IMR-90 (cell line): ENCODE data around the gene MKKS. TPM values are rescaled to one million over a fixed set of nuclear protein-coding genes. Genes with fewer than 3 reads are reported as not detected.

Source experiments
- ATAC-seq: fragments of 200-7000 bp; cut with Tn5 transposase; 2 replicates; pipeline ENCODE4 v1.9.1; 2020; ENCODE audit warnings: low read depth, mild to moderate bottlenecking, moderate library complexity
- BruUV-seq: library from RNA; stranded (reverse); fragments of 400-500 nt; replicated peaks from 2 replicates; lab custom pipeline; 2021; lab: Mats Ljungman, UMichigan
- CTCF ChIA-PET: fragments of 300-600 bp; formaldehyde crosslinking; extraction: SDS; loops from one replicate; lab custom pipeline; 2021; ENCODE audit warnings: antibody characterized with exemption; lab: Yijun Ruan, JAX
- POLR2A ChIA-PET: fragments of 300-600 bp; sonication (Branson Sonifier 250); formaldehyde crosslinking; loops from one replicate; lab custom pipeline; 2022; ENCODE audit warnings: antibody characterized with exemption; ENCODE audit not compliant: unreplicated experiment; lab: Charles Lee
- DNase-seq: peaks from one replicate; pipeline ENCODE4 v3.0.0; 2013
- H2AFZ ChIP-seq: replicated peaks from 2 replicates; pipeline ENCODE3; 2013; ENCODE audit warnings: low read length, mild to moderate bottlenecking; ENCODE audit not compliant: poor library complexity
- H2AK5ac ChIP-seq: 2 replicates; pipeline ENCODE4 v1.6.1; 2013; ENCODE audit warnings: low read depth, low read length, inconsistent platforms
- H2AK9ac ChIP-seq: replicated peaks from 2 replicates; pipeline ENCODE3; 2013; ENCODE audit warnings: mild to moderate bottlenecking, low read depth, low read length, moderate library complexity; ENCODE audit not compliant: poor library complexity
- H2BK120ac ChIP-seq: 2 replicates; pipeline ENCODE4 v1.6.1; 2013; ENCODE audit warnings: low read depth, low read length, inconsistent platforms
- H2BK15ac ChIP-seq: 3 replicates; pipeline ENCODE4 v1.6.1; 2013; ENCODE audit warnings: low read depth, low read length, inconsistent platforms
- H2BK20ac ChIP-seq: 2 replicates; pipeline ENCODE4 v1.6.1; 2013; ENCODE audit warnings: low read depth, mild to moderate bottlenecking, inconsistent platforms, low read length, moderate library complexity
- H2BK5ac ChIP-seq: 2 replicates; pipeline ENCODE4 v1.6.1; 2013; ENCODE audit warnings: mild to moderate bottlenecking, low read depth, low read length, inconsistent platforms; ENCODE audit not compliant: poor library complexity, severe bottlenecking
- H3K14ac ChIP-seq: replicated peaks from 2 replicates; pipeline ENCODE4 v1.6.1; 2013; ENCODE audit warnings: low read depth, low read length, inconsistent platforms
- H3K18ac ChIP-seq: 2 replicates; pipeline ENCODE4 v1.6.1; 2013; ENCODE audit warnings: low read depth, low read length, control low read depth
- H3K23ac ChIP-seq: 2 replicates; pipeline ENCODE4 v1.6.1; 2013; ENCODE audit warnings: low read depth, low read length, inconsistent platforms
- H3K27ac ChIP-seq: 2 replicates; pipeline ENCODE4 v1.5.1; 2013; ENCODE audit warnings: mild to moderate bottlenecking, control low read depth, low read length; ENCODE audit not compliant: insufficient read depth
- H3K27me3 ChIP-seq: 2 replicates; pipeline ENCODE4 v1.6.1; 2013; ENCODE audit warnings: low read length; ENCODE audit not compliant: control insufficient read depth, insufficient read depth
- H3K36me3 ChIP-seq: 2 replicates; pipeline ENCODE4 v1.6.1; 2013; ENCODE audit warnings: low read length, mixed read lengths; ENCODE audit not compliant: control insufficient read depth, insufficient read depth
- H3K4ac ChIP-seq: 2 replicates; pipeline ENCODE4 v1.6.1; 2013; ENCODE audit warnings: low read depth, low read length, inconsistent platforms
- H3K4me1 ChIP-seq: 2 replicates; pipeline ENCODE4 v1.6.1; 2013; ENCODE audit warnings: low read length, mixed read lengths; ENCODE audit not compliant: control insufficient read depth, insufficient read depth
- H3K4me2 ChIP-seq: 2 replicates; pipeline ENCODE4 v1.6.1; 2013; ENCODE audit warnings: low read depth, mild to moderate bottlenecking, control low read depth, low read length, moderate library complexity
- H3K4me3 ChIP-seq: 2 replicates; pipeline ENCODE4 v1.5.1; 2013; ENCODE audit warnings: low read depth, mild to moderate bottlenecking, control low read depth, low read length, moderate library complexity; ENCODE audit not compliant: insufficient read depth
- H3K56ac ChIP-seq: 2 replicates; pipeline ENCODE4 v1.6.1; 2013; ENCODE audit warnings: low read length, inconsistent platforms; ENCODE audit not compliant: insufficient read depth; ENCODE audit errors: extremely low read depth
- H3K79me1 ChIP-seq, 2 experiments: 2 replicates each; pipeline ENCODE4 v1.6.1; 2013; ENCODE audit warnings: low read length in 2 of 2, inconsistent platforms in 1 of 2, low read depth in 1 of 2
- H3K9ac ChIP-seq: 2 replicates; pipeline ENCODE4 v1.6.1; 2013; ENCODE audit warnings: low read depth, low read length, control low read depth
- H3K9me1 ChIP-seq: 2 replicates; pipeline ENCODE4 v1.6.1; 2013; ENCODE audit warnings: low read length, inconsistent platforms; ENCODE audit not compliant: insufficient read depth
- H3K9me3 ChIP-seq: 2 replicates; pipeline ENCODE4 v1.6.1; 2013; ENCODE audit warnings: low read length; ENCODE audit not compliant: control insufficient read depth, insufficient read depth
- H4K20me1 ChIP-seq: 2 replicates; pipeline ENCODE4 v1.6.1; 2013; ENCODE audit warnings: low read length, inconsistent platforms; ENCODE audit not compliant: insufficient read depth
- H4K5ac ChIP-seq: 2 replicates; pipeline ENCODE4 v1.6.1; 2013; ENCODE audit warnings: mild to moderate bottlenecking, low read depth, low read length, control low read depth
- H4K8ac ChIP-seq, 2 experiments: 2 replicates each; pipeline ENCODE4 v1.6.1; 2013; ENCODE audit warnings: low read depth in 2 of 2, low read length in 2 of 2, control low read depth in 1 of 2, inconsistent platforms in 1 of 2
- H4K91ac ChIP-seq: 2 replicates; pipeline ENCODE4 v1.6.1; 2013; ENCODE audit warnings: low read depth, low read length, inconsistent platforms; ENCODE audit not compliant: insufficient read depth
- BHLHE40 ChIP-seq: fragments of 150-350 bp; IDR thresholded peaks from 2 replicates; pipeline ENCODE4 v1.6.1; 2016; ENCODE audit warnings: mild to moderate bottlenecking, low read depth, low read length
- CEBPB ChIP-seq: IDR thresholded peaks from 2 replicates; pipeline ENCODE4 v1.6.1; 2012; ENCODE audit warnings: low read depth, low read length, improper control_type of control experiment
- CHD1 ChIP-seq: IDR thresholded peaks from 2 replicates; pipeline ENCODE4 v1.6.1; 2012; ENCODE audit warnings: low read depth, low read length, improper control_type of control experiment
- MAFK ChIP-seq: IDR thresholded peaks from 2 replicates; pipeline ENCODE4 v1.6.1; 2012; ENCODE audit warnings: low read depth, low read length, improper control_type of control experiment
- MXI1 ChIP-seq: IDR thresholded peaks from 2 replicates; pipeline ENCODE4 v1.6.1; 2012; ENCODE audit warnings: low read depth, mild to moderate bottlenecking, low read length, moderate library complexity, borderline replicate concordance
- NFE2L2 ChIP-seq: fragments of 150-350 bp; IDR thresholded peaks from 2 replicates; pipeline ENCODE4 v1.6.1; 2016; ENCODE audit warnings: low read depth, mild to moderate bottlenecking, low read length
- POLR2A ChIP-seq: IDR thresholded peaks from 2 replicates; pipeline ENCODE4 v1.6.1; 2012; ENCODE audit warnings: mild to moderate bottlenecking, low read depth, low read length
- RAD21 ChIP-seq: IDR thresholded peaks from 2 replicates; pipeline ENCODE4 v1.6.1; 2012; ENCODE audit warnings: low read length, improper control_type of control experiment
- RCOR1 ChIP-seq: IDR thresholded peaks from 2 replicates; pipeline ENCODE4 v1.6.1; 2012; ENCODE audit warnings: mild to moderate bottlenecking, low read length, improper control_type of control experiment; ENCODE audit not compliant: insufficient replicate concordance
- WGBS, 2 experiments: methylation state at CpG; one replicate each; pipeline versions ENCODE4 v1.1.5 to v1.1.7; 2013; ENCODE audit warnings: missing lambda C conversion rate in 2 of 2; ENCODE audit not compliant: insufficient read length in 1 of 2; ENCODE audit errors: extremely low coverage in 2 of 2; 5-methylcytosine and 5-hydroxymethylcytosine counted together
- dilution Hi-C: fragments of 300-500 bp; cut with HindIII; formaldehyde crosslinking; loops from one replicate; pipeline ENCODE4 v1.14.3; 2018; ENCODE audit warnings: low sequenced_read_pairs; ENCODE audit not compliant: unreplicated experiment
- in situ Hi-C: fragments of 300-500 bp; cut with MboI; formaldehyde crosslinking; loops from 3 replicates; pipeline ENCODE4 v1.14.3; 2019; ENCODE audit warnings: low sequenced_read_pairs, inconsistent platforms, mixed read lengths
- intact Hi-C: fragments of 100-400 bp; cut with micrococcal nuclease; formaldehyde crosslinking; loops from 2 replicates; pipeline ENCODE4 v1.10.0; 2022
- polyA plus RNA-seq, 3 experiments: library from polyadenylated mRNA; depleted of rRNA; stranded (reverse); fragments of >200 nt; gene quantifications; 2 replicates each; pipeline ENCODE4 v1.2.3, GENCODE V29; 2012; ENCODE audit warnings: low replicate concordance in 1 of 3
- total RNA-seq: library from RNA; depleted of rRNA; stranded (reverse); fragments of >200 nt; gene quantifications from 2 replicates; pipeline ENCODE4 v1.2.3, GENCODE V29; 2012
- TF ChIP-seq, protein P1 (sequence below): conservative IDR thresholded peaks from 2 replicates; pipeline ENCODE4 v1.5.1; 2012; ENCODE audit warnings: mild to moderate bottlenecking, low read depth, low read length, improper control_type of control experiment
- TF ChIP-seq, protein P2 (sequence below): fragments of 150-350 bp; IDR thresholded peaks from 2 replicates; pipeline ENCODE4 v1.6.1; 2017; ENCODE audit warnings: mild to moderate bottlenecking, antibody characterized with exemption, low read length, low read depth
- TF ChIP-seq, protein P3 (sequence below): fragments of 150-350 bp; IDR thresholded peaks from 2 replicates; pipeline ENCODE4 v1.6.1; 2016; ENCODE audit warnings: low read depth, mild to moderate bottlenecking, low read length, moderate library complexity, borderline replicate concordance

Gene MKKS
- total and polyA plus RNA-seq, 2 of the 4 experiments (the other 2 are of a cell fraction) = 6.9 to 7.5 TPM

DNA sequence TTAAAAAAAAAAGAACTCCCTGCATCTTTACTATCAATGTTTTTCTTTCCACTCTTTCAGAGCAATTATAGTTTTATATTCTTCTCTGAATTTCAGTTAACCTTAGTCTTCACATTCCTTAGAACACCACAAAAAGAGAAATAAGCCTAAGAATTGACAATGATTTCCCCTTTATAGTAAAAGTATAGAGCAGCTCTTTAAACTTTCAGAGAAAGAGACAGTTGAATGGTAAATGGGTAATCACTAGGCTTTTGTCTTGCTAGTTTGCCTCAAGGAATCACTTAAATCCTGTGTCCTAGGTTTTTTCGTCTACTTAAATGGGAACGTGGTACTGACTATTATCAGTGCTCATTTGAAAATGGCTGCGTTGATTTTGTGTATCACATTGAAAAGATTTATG lies 32.8 kb upstream of the MKKS start:
- H2BK120ac ChIP-seq = no peak overlapping the region
- H2BK15ac ChIP-seq = no peak overlapping the region
- no peak overlapping the region for H2BK20ac ChIP-seq
- no peak overlapping the region for H3K14ac ChIP-seq
- H2AK9ac ChIP-seq = no peak overlapping the region
- no TSS peak for BruUV-seq
- no peaks in the 10 kb centered on the region for H3K9me1 ChIP-seq
- in situ Hi-C loops = loop anchor here (10.0 kb wide), 2 partner anchors 808 to 1078 kb away; no protein-coding TSS in a partner anchor
- ChIA-PET CTCF (interaction anchor here (0.7 kb wide), 1 partner anchor 348 kb away, joined by 4 read pairs; no protein-coding TSS in a partner anchor), POLR2A (no interaction called here)
- H3K4ac ChIP-seq = no peak overlapping the region
- no peak overlapping the region for H2AK5ac ChIP-seq
- H3K4me3 ChIP-seq = no peak overlapping the region
- no peak overlapping the region for H4K5ac ChIP-seq
- no peak for ATAC-seq
- no peak overlapping the region for H3K18ac ChIP-seq
- peaks cover 4% of the 10 kb centered on the region for H3K9me3 ChIP-seq
- peaks cover 2% of the 10 kb centered on the region for H3K4me1 ChIP-seq
- no peak overlapping the region for H3K56ac ChIP-seq
- H2AFZ ChIP-seq = no peak overlapping the region
- WGBS, 2 experiments = no CpG with 5 or more reads among the region's 3 CpGs
- TF ChIP-seq RCOR1 (no peak), MAFK (no peak), CHD1 (no peak), NFE2L2 (no peak), RAD21 (no peak), CEBPB (no peak), POLR2A (no peak), MXI1 (no peak), BHLHE40 (no peak)
- TF ChIP-seq, protein P1, sequence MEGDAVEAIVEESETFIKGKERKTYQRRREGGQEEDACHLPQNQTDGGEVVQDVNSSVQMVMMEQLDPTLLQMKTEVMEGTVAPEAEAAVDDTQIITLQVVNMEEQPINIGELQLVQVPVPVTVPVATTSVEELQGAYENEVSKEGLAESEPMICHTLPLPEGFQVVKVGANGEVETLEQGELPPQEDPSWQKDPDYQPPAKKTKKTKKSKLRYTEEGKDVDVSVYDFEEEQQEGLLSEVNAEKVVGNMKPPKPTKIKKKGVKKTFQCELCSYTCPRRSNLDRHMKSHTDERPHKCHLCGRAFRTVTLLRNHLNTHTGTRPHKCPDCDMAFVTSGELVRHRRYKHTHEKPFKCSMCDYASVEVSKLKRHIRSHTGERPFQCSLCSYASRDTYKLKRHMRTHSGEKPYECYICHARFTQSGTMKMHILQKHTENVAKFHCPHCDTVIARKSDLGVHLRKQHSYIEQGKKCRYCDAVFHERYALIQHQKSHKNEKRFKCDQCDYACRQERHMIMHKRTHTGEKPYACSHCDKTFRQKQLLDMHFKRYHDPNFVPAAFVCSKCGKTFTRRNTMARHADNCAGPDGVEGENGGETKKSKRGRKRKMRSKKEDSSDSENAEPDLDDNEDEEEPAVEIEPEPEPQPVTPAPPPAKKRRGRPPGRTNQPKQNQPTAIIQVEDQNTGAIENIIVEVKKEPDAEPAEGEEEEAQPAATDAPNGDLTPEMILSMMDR = no peak
- TF ChIP-seq, protein P2, sequence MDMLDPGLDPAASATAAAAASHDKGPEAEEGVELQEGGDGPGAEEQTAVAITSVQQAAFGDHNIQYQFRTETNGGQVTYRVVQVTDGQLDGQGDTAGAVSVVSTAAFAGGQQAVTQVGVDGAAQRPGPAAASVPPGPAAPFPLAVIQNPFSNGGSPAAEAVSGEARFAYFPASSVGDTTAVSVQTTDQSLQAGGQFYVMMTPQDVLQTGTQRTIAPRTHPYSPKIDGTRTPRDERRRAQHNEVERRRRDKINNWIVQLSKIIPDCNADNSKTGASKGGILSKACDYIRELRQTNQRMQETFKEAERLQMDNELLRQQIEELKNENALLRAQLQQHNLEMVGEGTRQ = no peak
- TF ChIP-seq, protein P3, sequence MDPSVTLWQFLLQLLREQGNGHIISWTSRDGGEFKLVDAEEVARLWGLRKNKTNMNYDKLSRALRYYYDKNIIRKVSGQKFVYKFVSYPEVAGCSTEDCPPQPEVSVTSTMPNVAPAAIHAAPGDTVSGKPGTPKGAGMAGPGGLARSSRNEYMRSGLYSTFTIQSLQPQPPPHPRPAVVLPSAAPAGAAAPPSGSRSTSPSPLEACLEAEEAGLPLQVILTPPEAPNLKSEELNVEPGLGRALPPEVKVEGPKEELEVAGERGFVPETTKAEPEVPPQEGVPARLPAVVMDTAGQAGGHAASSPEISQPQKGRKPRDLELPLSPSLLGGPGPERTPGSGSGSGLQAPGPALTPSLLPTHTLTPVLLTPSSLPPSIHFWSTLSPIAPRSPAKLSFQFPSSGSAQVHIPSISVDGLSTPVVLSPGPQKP = no peak
- DNase-seq = no peak
- no peak overlapping the region for H4K91ac ChIP-seq
- intact Hi-C loops = loop anchor here (5.0 kb wide), 3 partner anchors 180 to 805 kb away; no protein-coding TSS in a partner anchor
- dilution Hi-C loops = no loop called here
- no peak overlapping the region for H2BK5ac ChIP-seq
- no peak overlapping the region for H3K27ac ChIP-seq
- H3K23ac ChIP-seq = no peak overlapping the region
- peaks cover 5 to 10% of the 10 kb centered on the region in 2 experiments; a peak in 2 of 4 replicates for H3K79me1 ChIP-seq
- H3K4me2 ChIP-seq = no peak overlapping the region
- no peak overlapping the region for H3K9ac ChIP-seq
- H4K20me1 ChIP-seq = no peaks in the 10 kb centered on the region
- H4K8ac ChIP-seq = no peak overlapping the region
- H3K36me3 ChIP-seq = 0 out of 2 replicates have a peak, but pooled peaks cover 1% of the 10 kb centered on the region
- H3K27me3 ChIP-seq = no peaks in the 10 kb centered on the region
